Neural progenitor cell (in vitro differentiated cells): ENCODE results near the gene UCN. TPM values are rescaled to one million over a fixed set of nuclear protein-coding genes. Genes with fewer than 3 reads are reported as not detected.

Experiments used
- DNase-seq: peaks from one replicate; pipeline ENCODE4 v3.0.0-alpha.2; 2016; ENCODE audit warnings: low spot score
- H2AFZ ChIP-seq: fragments of 200-600 bp; sonication (generic); replicated peaks from 2 replicates; pipeline ENCODE4 v1.6.1; 2016; ENCODE audit warnings: antibody characterized with exemption
- H3F3A ChIP-seq: fragments of 200-600 bp; sonication (generic); 2 replicates; pipeline ENCODE4 v1.6.1; 2016; ENCODE audit warnings: antibody characterized with exemption, low read depth
- H3K27ac ChIP-seq: fragments of 200-600 bp; sonication (generic); 2 replicates; pipeline ENCODE4 v1.5.1; 2016; ENCODE audit warnings: mild to moderate bottlenecking
- H3K27me3 ChIP-seq: fragments of 200-600 bp; sonication (generic); 2 replicates; pipeline ENCODE4 v1.6.1; 2016; ENCODE audit warnings: mild to moderate bottlenecking, moderate library complexity
- H3K36me3 ChIP-seq: fragments of 200-600 bp; sonication (generic); 2 replicates; pipeline ENCODE4 v1.5.1; 2016
- H3K4me1 ChIP-seq: fragments of 200-600 bp; sonication (generic); 2 replicates; pipeline ENCODE4 v1.6.1; 2016; ENCODE audit warnings: mixed run types
- H3K4me2 ChIP-seq: fragments of 200-600 bp; sonication (generic); 2 replicates; pipeline ENCODE4 v1.6.1; 2016
- H3K4me3 ChIP-seq: fragments of 200-600 bp; sonication (generic); 2 replicates; pipeline ENCODE4 v1.5.1; 2016
- H3K79me2 ChIP-seq: fragments of 200-600 bp; sonication (generic); 2 replicates; pipeline ENCODE4 v1.6.1; 2016; ENCODE audit warnings: low read depth
- H3K9ac ChIP-seq: fragments of 200-600 bp; sonication (generic); 2 replicates; pipeline ENCODE4 v1.6.1; 2016
- H3K9me3 ChIP-seq: fragments of 200-600 bp; sonication (generic); 2 replicates; pipeline ENCODE4 v1.5.1; 2016; ENCODE audit warnings: low read depth
- H4K20me1 ChIP-seq: fragments of 200-600 bp; sonication (generic); 2 replicates; pipeline ENCODE4 v1.6.1; 2016; ENCODE audit warnings: low read depth
- H3K27ac Mint-ChIP-seq: 3 replicates; pipeline ENCODE4 v1.8.0; 2021; ENCODE audit warnings: mixed read lengths
- H3K27me3 Mint-ChIP-seq: 2 replicates; pipeline ENCODE4 v1.8.0; 2022; ENCODE audit warnings: low read depth, mild to moderate bottlenecking, inconsistent platforms, moderate library complexity, mixed read lengths; ENCODE audit not compliant: insufficient read depth
- H3K36me3 Mint-ChIP-seq: 3 replicates; pipeline ENCODE4 v1.8.0; 2021; ENCODE audit warnings: mixed read lengths
- H3K4me1 Mint-ChIP-seq: 3 replicates; pipeline ENCODE4 v1.8.0; 2021; ENCODE audit warnings: mixed read lengths
- H3K4me3 Mint-ChIP-seq: 3 replicates; pipeline ENCODE4 v1.8.0; 2021; ENCODE audit warnings: mild to moderate bottlenecking, moderate library complexity, mixed read lengths
- H3K9me3 Mint-ChIP-seq: 3 replicates; pipeline ENCODE4 v1.8.0; 2020; ENCODE audit warnings: mixed read lengths
- CTCF ChIP-seq: fragments of 200-600 bp; sonication (generic); IDR thresholded peaks from 2 replicates; pipeline ENCODE4 v1.5.1; 2017; ENCODE audit warnings: antibody characterized with exemption, mild to moderate bottlenecking
- EZH2 ChIP-seq: fragments of 200-600 bp; sonication (generic); IDR thresholded peaks from 2 replicates; pipeline ENCODE4 v1.6.1; 2017; ENCODE audit warnings: antibody characterized with exemption, mild to moderate bottlenecking, moderate library complexity
- EZH2phosphoT487 ChIP-seq: fragments of 200-600 bp; sonication (generic); IDR thresholded peaks from 2 replicates; pipeline ENCODE4 v1.6.1; 2017; ENCODE audit warnings: antibody characterized with exemption
- total RNA-seq: library from RNA; depleted of rRNA; stranded (reverse); fragments of >200 nt; gene quantifications from 2 replicates; pipeline ENCODE4 v1.2.3, GENCODE V29; 2015; ENCODE audit warnings: low replicate concordance

The UCN gene
- total RNA-seq, 1 donor from 2014 or later, result 0.56 TPM

GRCh38 chr2:27350106-27350693 is 42.0 kb upstream of the UCN start:
- peaks cover 58% of the 10 kb centered on the region for H4K20me1 ChIP-seq
- H2AFZ ChIP-seq, result no peak overlapping the region
- no peak overlapping the region for H3K27ac ChIP-seq
- H3K4me3 ChIP-seq, result no peak overlapping the region
- Mint-ChIP-seq H3K27me3 (no peaks in the 10 kb centered on the region), H3K36me3 (no peaks in the 10 kb centered on the region), H3K4me1 (peaks cover 13% of the 10 kb centered on the region), H3K4me3 (no peak overlapping the region), H3K9me3 (no peaks in the 10 kb centered on the region), H3K27ac (no peak overlapping the region)
- H3K4me2 ChIP-seq, result no peak overlapping the region
- TF ChIP-seq EZH2phosphoT487 (no peak), EZH2 (no peak), CTCF (no peak)
- H3K36me3 ChIP-seq, result no peaks in the 10 kb centered on the region
- no peaks in the 10 kb centered on the region for H3K9me3 ChIP-seq
- H3K4me1 ChIP-seq, result no peaks in the 10 kb centered on the region
- H3K27me3 ChIP-seq, result no peaks in the 10 kb centered on the region
- no peak for DNase-seq
- H3K9ac ChIP-seq, result no peak overlapping the region
- peaks cover 5% of the 10 kb centered on the region for H3F3A ChIP-seq
- peaks cover 99% of the 10 kb centered on the region for H3K79me2 ChIP-seq

GRCh38 chr2:27347641-27348040 is 39.4 kb upstream of the UCN start:
- DNase-seq, result no peak
- H3F3A ChIP-seq, result peaks cover 5% of the 10 kb centered on the region

GRCh38 chr2:27336173-27336572 is 27.9 kb upstream of the UCN start:
- Histone ChIP-seq H3K9ac (no peak overlapping the region), H3F3A (no peaks in the 10 kb centered on the region), H3K4me1 (no peaks in the 10 kb centered on the region), H3K36me3 (peaks cover 6% of the 10 kb centered on the region), H3K4me3 (no peak overlapping the region), H3K79me2 (no peaks in the 10 kb centered on the region), H3K9me3 (no peaks in the 10 kb centered on the region), H4K20me1 (no peaks in the 10 kb centered on the region), H3K27ac (no peak overlapping the region), H3K27me3 (no peaks in the 10 kb centered on the region), H2AFZ (no peak overlapping the region), H3K4me2 (no peak overlapping the region)
- H3K36me3 Mint-ChIP-seq, result peaks cover 27% of the 10 kb centered on the region
- TF ChIP-seq EZH2phosphoT487 (no peak), EZH2 (no peak), CTCF (no peak)
- H3K27ac Mint-ChIP-seq, result no peak overlapping the region
- no peak overlapping the region for H3K4me3 Mint-ChIP-seq
- no peaks in the 10 kb centered on the region for H3K9me3 Mint-ChIP-seq
- no peak for DNase-seq
- no peaks in the 10 kb centered on the region for H3K4me1 Mint-ChIP-seq
- peaks cover 5% of the 10 kb centered on the region for H3K27me3 Mint-ChIP-seq

More at GRCh38 chr2:27347641-27348040, 39.4 kb upstream of the UCN start:
- H3K4me2 ChIP-seq, result no peak overlapping the region
- H4K20me1 ChIP-seq, result peaks cover 54% of the 10 kb centered on the region
- Mint-ChIP-seq H3K4me1 (no peaks in the 10 kb centered on the region), H3K9me3 (no peaks in the 10 kb centered on the region), H3K36me3 (peaks cover 2% of the 10 kb centered on the region), H3K27ac (no peak overlapping the region), H3K4me3 (no peak overlapping the region), H3K27me3 (no peaks in the 10 kb centered on the region)
- H3K27ac ChIP-seq, result no peak overlapping the region
- H3K9ac ChIP-seq, result no peak overlapping the region
- no peaks in the 10 kb centered on the region for H3K4me1 ChIP-seq
- no peaks in the 10 kb centered on the region for H3K36me3 ChIP-seq
- no peaks in the 10 kb centered on the region for H3K27me3 ChIP-seq
- H3K9me3 ChIP-seq, result no peaks in the 10 kb centered on the region
- TF ChIP-seq EZH2 (no peak), CTCF (no peak), EZH2phosphoT487 (no peak)
- no peak overlapping the region for H2AFZ ChIP-seq
- no peak overlapping the region for H3K4me3 ChIP-seq
- H3K79me2 ChIP-seq, result peaks cover 95% of the 10 kb centered on the region
